SK-N-SH (cell line): ENCODE measurements around the gene HTRA3. TPM values are rescaled to one million over a fixed set of nuclear protein-coding genes. Genes with fewer than 3 reads are reported as not detected.

Source experiments
- CTCF ChIA-PET: fragments of 300-600, 350-600 bp; formaldehyde crosslinking; extraction: SDS; loops from one replicate; lab custom pipeline; 2021; lab: Yijun Ruan, JAX
- POLR2A ChIA-PET: fragments of 350-600 bp; sonication (Branson Sonifier 250); formaldehyde crosslinking; extraction: SDS; loops from one replicate; lab custom pipeline; 2020; ENCODE audit warnings: antibody characterized with exemption, inconsistent platforms; lab: Yijun Ruan, JAX
- DNase-seq: peaks from one replicate; pipeline ENCODE4 v3.0.0; 2012
- H2AFZ ChIP-seq: fragments of 200-600 bp; sonication (generic); 2 replicates; pipeline ENCODE4 v1.8.1; 2016; ENCODE audit warnings: antibody characterized with exemption, mild to moderate bottlenecking, low read depth
- H3F3A ChIP-seq: fragments of 200-600 bp; sonication (generic); replicated peaks from 2 replicates; pipeline ENCODE3; 2016; ENCODE audit warnings: antibody characterized with exemption, mild to moderate bottlenecking; ENCODE audit not compliant: insufficient read depth
- H3K27ac ChIP-seq, 2 experiments: fragments of 200-500 bp in 1 of 2; fragments of 200-600 bp in 1 of 2; sonication (Bioruptor generic) in 1 of 2; sonication (generic), shearing (Covaris generic) in 1 of 2; 2 replicates each; pipeline versions ENCODE4 v1.5.1 to v1.6.1; 2014 to 2016; ENCODE audit warnings: low read depth in 2 of 2, inconsistent platforms in 1 of 2, low read length in 1 of 2, mild to moderate bottlenecking in 1 of 2, mixed read lengths in 1 of 2
- H3K27me3 ChIP-seq: fragments of 200-600 bp; sonication (generic), shearing (Covaris generic); 2 replicates; pipeline ENCODE4 v1.6.1; 2016; ENCODE audit warnings: mixed run types; ENCODE audit not compliant: insufficient read depth
- H3K36me3 ChIP-seq, 2 experiments: fragments of 200-500 bp in 1 of 2; fragments of 200-600 bp in 1 of 2; sonication (Bioruptor generic) in 1 of 2; sonication (generic) in 1 of 2; replicated peaks in 1 of 2; 2 replicates each; pipeline versions ENCODE3 to v1.5.1; 2014 to 2016; ENCODE audit warnings: low read length in 1 of 2, mild to moderate bottlenecking in 1 of 2; ENCODE audit not compliant: insufficient read depth in 2 of 2, control insufficient read depth in 1 of 2
- H3K4me1 ChIP-seq, 2 experiments: fragments of 200-500 bp in 1 of 2; fragments of 200-600 bp in 1 of 2; sonication (Bioruptor generic) in 1 of 2; sonication (generic), shearing (Covaris generic) in 1 of 2; 2 replicates each; pipeline versions ENCODE4 v1.5.1 to v1.6.1; 2014 to 2016; ENCODE audit warnings: low read depth in 1 of 2, low read length in 1 of 2, mixed run types in 1 of 2; ENCODE audit not compliant: insufficient read depth in 2 of 2, control insufficient read depth in 1 of 2
- H3K4me2 ChIP-seq: fragments of 200-600 bp; sonication (generic), shearing (Covaris generic); 2 replicates; pipeline ENCODE4 v1.6.1; 2017; ENCODE audit warnings: mixed run types
- H3K4me3 ChIP-seq, 2 experiments: fragments of 200-500 bp in 1 of 2; fragments of 200-600 bp in 1 of 2; sonication (Bioruptor generic) in 1 of 2; sonication (generic), shearing (Covaris generic) in 1 of 2; 2 replicates each; pipeline versions ENCODE4 v1.5.1 to v1.8.1; 2014 to 2016; ENCODE audit warnings: low read depth in 2 of 2, inconsistent platforms in 1 of 2, low read length in 1 of 2, mild to moderate bottlenecking in 1 of 2, mixed read lengths in 1 of 2, moderate library complexity in 1 of 2
- H3K79me2 ChIP-seq: fragments of 200-600 bp; sonication (generic); 2 replicates; pipeline ENCODE4 v1.8.1; 2017; ENCODE audit warnings: mild to moderate bottlenecking; ENCODE audit not compliant: insufficient read depth
- H3K9ac ChIP-seq: fragments of 200-600 bp; sonication (generic); 2 replicates; pipeline ENCODE4 v1.6.1; 2017; ENCODE audit warnings: mixed run types
- H3K9me2 ChIP-seq: fragments of 200-600 bp; sonication (generic); 2 replicates; pipeline ENCODE4 v1.6.1; 2017; ENCODE audit warnings: mixed run types
- H3K9me3 ChIP-seq: fragments of 200-600 bp; sonication (generic); 2 replicates; pipeline ENCODE4 v1.6.1; 2017; ENCODE audit warnings: mixed run types, mild to moderate bottlenecking, moderate library complexity
- H4K20me1 ChIP-seq: fragments of 200-600 bp; sonication (generic); 2 replicates; pipeline ENCODE4 v1.6.1; 2017; ENCODE audit warnings: mild to moderate bottlenecking, mixed run types; ENCODE audit not compliant: insufficient read depth
- ELF1 ChIP-seq: IDR thresholded peaks from 2 replicates; pipeline ENCODE4 v1.4.0; 2012
- FOSL2 ChIP-seq: IDR thresholded peaks from 2 replicates; pipeline ENCODE4 v1.4.0; 2012; ENCODE audit warnings: low read depth, mild to moderate bottlenecking, moderate library complexity, borderline replicate concordance
- FOXJ3 ChIP-seq: sonication (generic); formaldehyde crosslinking; IDR thresholded peaks from 2 replicates; pipeline ENCODE4 v1.5.1; 2020; ENCODE audit warnings: mild to moderate bottlenecking, missing genetic modification reagents
- GATA2 ChIP-seq: sonication (generic); formaldehyde crosslinking; IDR thresholded peaks from 2 replicates; pipeline ENCODE4 v1.5.0; 2020; ENCODE audit warnings: mild to moderate bottlenecking, missing genetic modification reagents
- IRF3 ChIP-seq: fragments of 150-350 bp; IDR thresholded peaks from 2 replicates; pipeline ENCODE4 v1.6.1; 2016; ENCODE audit warnings: mild to moderate bottlenecking, low read depth, low read length
- NRF1 ChIP-seq: IDR thresholded peaks from 2 replicates; pipeline ENCODE4 v1.6.1; 2012; ENCODE audit warnings: low read depth, mild to moderate bottlenecking, low read length
- RAD21 ChIP-seq: IDR thresholded peaks from 2 replicates; pipeline ENCODE4 v1.6.1; 2012; ENCODE audit warnings: mild to moderate bottlenecking, low read length
- REST ChIP-seq: IDR thresholded peaks from 2 replicates; pipeline ENCODE4 v1.6.1; 2012; ENCODE audit warnings: mild to moderate bottlenecking, low read depth, low read length, moderate library complexity
- RFX5 ChIP-seq: IDR thresholded peaks from 2 replicates; pipeline ENCODE4 v1.6.1; 2012; ENCODE audit warnings: mild to moderate bottlenecking, improper control_type of control experiment, low read length
- RXRA ChIP-seq: IDR thresholded peaks from 2 replicates; pipeline ENCODE4 v1.4.0; 2012; ENCODE audit warnings: low read depth, mild to moderate bottlenecking, borderline replicate concordance
- SIN3A ChIP-seq: IDR thresholded peaks from 2 replicates; pipeline ENCODE4 v1.6.1; 2012; ENCODE audit warnings: low read depth, mild to moderate bottlenecking, low read length, moderate library complexity, borderline replicate concordance
- SMC3 ChIP-seq: IDR thresholded peaks from 2 replicates; pipeline ENCODE4 v1.6.1; 2012; ENCODE audit warnings: low read depth, low read length, improper control_type of control experiment
- TAF1 ChIP-seq: IDR thresholded peaks from 2 replicates; pipeline ENCODE4 v1.6.1; 2012; ENCODE audit warnings: low read depth, mild to moderate bottlenecking, low read length, moderate library complexity, borderline replicate concordance
- TEAD4 ChIP-seq: IDR thresholded peaks from 2 replicates; pipeline ENCODE4 v1.4.0; 2012; ENCODE audit warnings: mild to moderate bottlenecking, borderline replicate concordance; ENCODE audit not compliant: insufficient read depth
- USF2 ChIP-seq: fragments of 150-350 bp; IDR thresholded peaks from 2 replicates; pipeline ENCODE4 v1.6.1; 2017; ENCODE audit warnings: antibody characterized with exemption, low read length, low read depth, borderline replicate concordance
- YY1 ChIP-seq: IDR thresholded peaks from 2 replicates; pipeline ENCODE4 v1.4.0; 2012; ENCODE audit warnings: low read depth, mild to moderate bottlenecking
- whole genome bisulfite sequencing: methylation state at CpG from one replicate; pipeline ENCODE4 v1.1.6; 2017; ENCODE audit warnings: low lambda C conversion rate; 5-methylcytosine and 5-hydroxymethylcytosine counted together
- polyA plus RNA-seq, 3 experiments: library from polyadenylated mRNA; depleted of rRNA; stranded (reverse); fragments of >200 nt; gene quantifications; 2 replicates each; pipeline ENCODE4 v1.2.3, GENCODE V29; 2012
- TF ChIP-seq, protein P1 (sequence below): IDR thresholded peaks from 2 replicates; pipeline ENCODE4 v1.4.0; 2012; ENCODE audit warnings: low read depth, borderline replicate concordance
- TF ChIP-seq, protein P2 (sequence below): IDR thresholded peaks from 2 replicates; pipeline ENCODE4; 2012
- TF ChIP-seq, protein P3 (sequence below): IDR thresholded peaks from 2 replicates; pipeline ENCODE4 v1.4.0; 2012; ENCODE audit warnings: low read depth, borderline replicate concordance
- TF ChIP-seq, protein P4 (sequence below): fragments of 200-600 bp; sonication (generic); IDR thresholded peaks from 2 replicates; pipeline ENCODE4 v1.6.1; 2017; ENCODE audit warnings: antibody characterized with exemption, mild to moderate bottlenecking, moderate library complexity

Gene HTRA3
- polyA plus RNA-seq, 1 of the 3 experiments (the other 2 are of a cell fraction), result 0.05 TPM

- Histone ChIP-seq H3K36me3 (no peaks in the 10 kb centered on the region), H3K4me1 (peaks cover 5 to 24% of the 10 kb centered on the region in 2 experiments; a peak in 1 of 4 replicates), H2AFZ (no peak overlapping the region), H3K9me3 (no peaks in the 10 kb centered on the region), H3K4me2 (no peak overlapping the region), H3F3A (no peaks in the 10 kb centered on the region), H4K20me1 (no peaks in the 10 kb centered on the region), H3K4me3 (no peak overlapping the region), H3K9ac (no peak overlapping the region), H3K9me2 (no peaks in the 10 kb centered on the region), H3K79me2 (no peaks in the 10 kb centered on the region), H3K27me3 (no peaks in the 10 kb centered on the region), H3K27ac (no peak overlapping the region)
- CTCF ChIA-PET, result interaction anchor here (1.6 kb wide), 1 partner anchor 8 kb away, joined by 5 read pairs; no protein-coding TSS in a partner anchor
- TF ChIP-seq YY1 (no peak), SIN3A (no peak), TEAD4 (no peak), RXRA (no peak), FOXJ3 (CRISPR knock-in tag) (no peak), GATA2 (CRISPR knock-in tag) (no peak), FOSL2 (no peak), RFX5 (no peak), ELF1 (no peak), RAD21 (no peak), NRF1 (no peak), IRF3 (no peak), REST (no peak), TAF1 (no peak), SMC3 (no peak), USF2 (no peak)
- TF ChIP-seq, protein P1, sequence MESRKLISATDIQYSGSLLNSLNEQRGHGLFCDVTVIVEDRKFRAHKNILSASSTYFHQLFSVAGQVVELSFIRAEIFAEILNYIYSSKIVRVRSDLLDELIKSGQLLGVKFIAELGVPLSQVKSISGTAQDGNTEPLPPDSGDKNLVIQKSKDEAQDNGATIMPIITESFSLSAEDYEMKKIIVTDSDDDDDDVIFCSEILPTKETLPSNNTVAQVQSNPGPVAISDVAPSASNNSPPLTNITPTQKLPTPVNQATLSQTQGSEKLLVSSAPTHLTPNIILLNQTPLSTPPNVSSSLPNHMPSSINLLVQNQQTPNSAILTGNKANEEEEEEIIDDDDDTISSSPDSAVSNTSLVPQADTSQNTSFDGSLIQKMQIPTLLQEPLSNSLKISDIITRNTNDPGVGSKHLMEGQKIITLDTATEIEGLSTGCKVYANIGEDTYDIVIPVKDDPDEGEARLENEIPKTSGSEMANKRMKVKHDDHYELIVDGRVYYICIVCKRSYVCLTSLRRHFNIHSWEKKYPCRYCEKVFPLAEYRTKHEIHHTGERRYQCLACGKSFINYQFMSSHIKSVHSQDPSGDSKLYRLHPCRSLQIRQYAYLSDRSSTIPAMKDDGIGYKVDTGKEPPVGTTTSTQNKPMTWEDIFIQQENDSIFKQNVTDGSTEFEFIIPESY, result no peak
- TF ChIP-seq, protein P2, sequence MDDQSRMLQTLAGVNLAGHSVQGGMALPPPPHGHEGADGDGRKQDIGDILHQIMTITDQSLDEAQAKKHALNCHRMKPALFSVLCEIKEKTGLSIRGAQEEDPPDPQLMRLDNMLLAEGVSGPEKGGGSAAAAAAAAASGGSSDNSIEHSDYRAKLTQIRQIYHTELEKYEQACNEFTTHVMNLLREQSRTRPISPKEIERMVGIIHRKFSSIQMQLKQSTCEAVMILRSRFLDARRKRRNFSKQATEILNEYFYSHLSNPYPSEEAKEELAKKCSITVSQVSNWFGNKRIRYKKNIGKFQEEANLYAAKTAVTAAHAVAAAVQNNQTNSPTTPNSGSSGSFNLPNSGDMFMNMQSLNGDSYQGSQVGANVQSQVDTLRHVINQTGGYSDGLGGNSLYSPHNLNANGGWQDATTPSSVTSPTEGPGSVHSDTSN, result no peak
- TF ChIP-seq, protein P3, sequence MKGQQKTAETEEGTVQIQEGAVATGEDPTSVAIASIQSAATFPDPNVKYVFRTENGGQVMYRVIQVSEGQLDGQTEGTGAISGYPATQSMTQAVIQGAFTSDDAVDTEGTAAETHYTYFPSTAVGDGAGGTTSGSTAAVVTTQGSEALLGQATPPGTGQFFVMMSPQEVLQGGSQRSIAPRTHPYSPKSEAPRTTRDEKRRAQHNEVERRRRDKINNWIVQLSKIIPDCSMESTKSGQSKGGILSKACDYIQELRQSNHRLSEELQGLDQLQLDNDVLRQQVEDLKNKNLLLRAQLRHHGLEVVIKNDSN, result no peak
- TF ChIP-seq, protein P4, sequence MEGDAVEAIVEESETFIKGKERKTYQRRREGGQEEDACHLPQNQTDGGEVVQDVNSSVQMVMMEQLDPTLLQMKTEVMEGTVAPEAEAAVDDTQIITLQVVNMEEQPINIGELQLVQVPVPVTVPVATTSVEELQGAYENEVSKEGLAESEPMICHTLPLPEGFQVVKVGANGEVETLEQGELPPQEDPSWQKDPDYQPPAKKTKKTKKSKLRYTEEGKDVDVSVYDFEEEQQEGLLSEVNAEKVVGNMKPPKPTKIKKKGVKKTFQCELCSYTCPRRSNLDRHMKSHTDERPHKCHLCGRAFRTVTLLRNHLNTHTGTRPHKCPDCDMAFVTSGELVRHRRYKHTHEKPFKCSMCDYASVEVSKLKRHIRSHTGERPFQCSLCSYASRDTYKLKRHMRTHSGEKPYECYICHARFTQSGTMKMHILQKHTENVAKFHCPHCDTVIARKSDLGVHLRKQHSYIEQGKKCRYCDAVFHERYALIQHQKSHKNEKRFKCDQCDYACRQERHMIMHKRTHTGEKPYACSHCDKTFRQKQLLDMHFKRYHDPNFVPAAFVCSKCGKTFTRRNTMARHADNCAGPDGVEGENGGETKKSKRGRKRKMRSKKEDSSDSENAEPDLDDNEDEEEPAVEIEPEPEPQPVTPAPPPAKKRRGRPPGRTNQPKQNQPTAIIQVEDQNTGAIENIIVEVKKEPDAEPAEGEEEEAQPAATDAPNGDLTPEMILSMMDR, result no peak
- DNase-seq, result no peak
- POLR2A ChIA-PET, result no interaction called here
- 71% methylated on average over 10 of the region's 13 CpGs for WGBS
Measured at GRCh38 chr4:8258552-8259212, 10.9 kb upstream of the HTRA3 start.
